K562 (cell line): ENCODE data around the gene FUT8. TPM values are rescaled to one million over a fixed set of nuclear protein-coding genes. Genes with fewer than 3 reads are reported as not detected.

Experiments used
- BACH1 ChIP-seq: fragments of 200-800 bp; sonication (Bioruptor generic); IDR thresholded peaks from 2 replicates; pipeline ENCODE4 v1.6.1; 2016; ENCODE audit warnings: missing genetic modification characterization, missing compliant biosample characterization
- CHD7 ChIP-seq: fragments of 200-600 bp; sonication (generic); IDR thresholded peaks from one replicate; pipeline ENCODE4 v1.6.1; 2012; ENCODE audit warnings: mild to moderate bottlenecking, low read depth, low read length, inconsistent platforms
- ETS2 ChIP-seq: IDR thresholded peaks from 2 replicates; pipeline ENCODE4 v1.6.1; 2016; ENCODE audit warnings: borderline replicate concordance, missing genetic modification characterization, mild to moderate bottlenecking, moderate library complexity, missing compliant biosample characterization; ENCODE audit not compliant: poor library complexity, severe bottlenecking
- ILF3 ChIP-seq: fragments of 450-650 bp; IDR thresholded peaks from 2 replicates; pipeline ENCODE4 v1.6.1; 2018; ENCODE audit warnings: antibody characterized with exemption, mild to moderate bottlenecking, moderate library complexity, borderline replicate concordance
- NCOR1 ChIP-seq: fragments of 450-650 bp; IDR thresholded peaks from 2 replicates; pipeline ENCODE4 v1.6.1; 2016; ENCODE audit warnings: mild to moderate bottlenecking, moderate library complexity
- NR4A1 ChIP-seq, 2 experiments: fragments of 250-450 bp in 1 of 2; fragments of 450-650 bp in 1 of 2; sonication (Bioruptor Pico) in 1 of 2; IDR thresholded peaks; 2 replicates each; pipeline versions ENCODE4 v1.4.0 to v1.6.1; 2016 to 2020; ENCODE audit warnings: mild to moderate bottlenecking in 2 of 2, missing compliant biosample characterization in 1 of 2, missing genetic modification characterization in 1 of 2, moderate library complexity in 1 of 2
- PTTG1 ChIP-seq: fragments of 450-650 bp; IDR thresholded peaks from 2 replicates; pipeline ENCODE4 v1.6.1; 2016; ENCODE audit warnings: low read depth, mild to moderate bottlenecking, missing genetic modification characterization, missing compliant biosample characterization
- RBM34 ChIP-seq: fragments of 200-400 bp; formaldehyde crosslinking; IDR thresholded peaks from 2 replicates; pipeline ENCODE4 v1.6.1; 2018; ENCODE audit warnings: low read length, borderline replicate concordance; ENCODE audit not compliant: insufficient read depth
- SFPQ ChIP-seq: fragments of 200-400 bp; formaldehyde crosslinking; IDR thresholded peaks from 2 replicates; pipeline ENCODE4 v1.6.1; 2017; ENCODE audit warnings: mild to moderate bottlenecking, low read depth, low read length, moderate library complexity
- SMARCA4 ChIP-seq: fragments of 450-650 bp; IDR thresholded peaks from 2 replicates; pipeline ENCODE4 v1.6.1; 2016
- THRB ChIP-seq: fragments of 450-650 bp; formaldehyde crosslinking; conservative IDR thresholded peaks from 2 replicates; pipeline ENCODE4 v1.4.0; 2022; ENCODE audit warnings: mild to moderate bottlenecking, missing genetic modification characterization
- ZNF766 ChIP-seq: fragments of 200-800 bp; sonication (Bioruptor generic); conservative IDR thresholded peaks from 2 replicates; pipeline ENCODE4 v1.6.1; 2016; ENCODE audit warnings: missing genetic modification characterization, missing compliant biosample characterization
- polyA plus RNA-seq, 8 experiments: library from polyadenylated mRNA; depleted of rRNA in 4 of 8; stranded (reverse) in 5 of 8; unstranded in 3 of 8; fragments of >200 nt; fragmentation: Nextera tagmentation in 2 of 8; fragmentation: Illumina TruSeq in 1 of 8; extraction: Ambion mirVana in 2 of 8; extraction: Trizol in 1 of 8; gene quantifications; 2 replicates each; pipeline versions ENCODE4 v1.2.1 to v1.2.3, GENCODE V29; 2011 to 2014; ENCODE audit warnings: inconsistent platforms in 1 of 8, missing spikeins in 1 of 8
- total RNA-seq, 7 experiments: library from RNA; depleted of rRNA in 6 of 7; stranded (reverse); fragments of >200 nt in 6 of 7; fragmentation: Illumina TruSeq in 2 of 7; extraction: Trizol in 2 of 7; gene quantifications; 2 replicates each; pipeline versions ENCODE4 v1.2.1 to v1.2.3, GENCODE V29; 2011 to 2021; ENCODE audit warnings: low replicate concordance in 1 of 7

The FUT8 gene
- total and polyA plus RNA-seq, 9 of the 15 experiments (the other 6 are each of a cell fraction or from before 2014, with no cell fraction given) = 4.1 to 15.2 (median 7.8) TPM

GRCh38 chr14:65438266-65438933, 25.9 kb downstream of the FUT8 start (continued):
- TF ChIP-seq SFPQ = no peak
- no peak for TF ChIP-seq ETS2 (tag)
- TF ChIP-seq BACH1 (tag) = no peak
- TF ChIP-seq SMARCA4 = peak; percentile 52
- no peak for TF ChIP-seq NR4A1 (CRISPR knock-in tag; IDR thresholded peaks at IDR 0.05)
- TF ChIP-seq NR4A1 (tag; IDR thresholded peaks at IDR 0.05) = no peak
- TF ChIP-seq ZNF766 (CRISPR knock-in tag) = no peak
- TF ChIP-seq PTTG1 (tag) = no peak
- TF ChIP-seq NCOR1 = peak; percentile 17; the same call in 1 of the 2 replicates
- TF ChIP-seq CHD7 = no peak
- TF ChIP-seq THRB = no peak
- no peak for TF ChIP-seq RBM34
- TF ChIP-seq ILF3 = no peak
